Erythroblast (primary cell): ENCODE measurements around the gene SUGP2.

Source experiments
- GATA1 ChIP-seq: IDR thresholded peaks from 2 replicates; pipeline ENCODE4 v1.6.1; 2011; ENCODE audit warnings: low read depth, mild to moderate bottlenecking, control low read depth, low read length, moderate library complexity
- POLR2A ChIP-seq: IDR thresholded peaks from 2 replicates; pipeline ENCODE4 v1.6.1; 2011; ENCODE audit warnings: mild to moderate bottlenecking, low read length

- no peak for TF ChIP-seq POLR2A
- TF ChIP-seq GATA1, result no peak
These were observed 69.2 kb downstream of the SUGP2 start for GRCh38 chr19:18964121-18964520.
